H1 (cell line): ENCODE measurements around the gene ATAD3B. TPM values are rescaled to one million over a fixed set of nuclear protein-coding genes. Genes with fewer than 3 reads are reported as not detected.
"Not testable (repeated sequence)": the region's sequence is repeated elsewhere in the genome, so short reads cannot be mapped to it uniquely, and the experiment has no call there.

Experiments
- CTCF ChIA-PET: fragments of 300-600 bp; sonication (Branson Sonifier 250); formaldehyde crosslinking; loops from one replicate; lab custom pipeline; 2021; ENCODE audit not compliant: partially characterized antibody; lab: Charles Lee
- POLR2A ChIA-PET: fragments of 300-600 bp; sonication (Branson Sonifier 250); formaldehyde crosslinking; loops from one replicate; lab custom pipeline; 2021; ENCODE audit warnings: inconsistent platforms; ENCODE audit not compliant: partially characterized antibody; lab: Charles Lee
- DNase-seq, 2 experiments: peaks; one replicate each; pipeline versions ENCODE4 v3.0.0 to v3.0.0-alpha.2; 2010 to 2022; ENCODE audit warnings: low spot score in 2 of 2, low read depth in 1 of 2, mixed read lengths in 1 of 2
- FAIRE-seq: peaks from 2 replicates; lab custom pipeline; 2011; peaks lifted over from hg19 to GRCh38; lab: Jason Lieb, UNC
- H2AFZ ChIP-seq: 2 replicates; pipeline ENCODE4 v1.8.1; 2012; ENCODE audit warnings: low read length, inconsistent platforms
- H2AK5ac ChIP-seq: 2 replicates; pipeline ENCODE4 v1.6.1; 2013; ENCODE audit warnings: low read depth, low read length
- H2BK120ac ChIP-seq: replicated peaks from 2 replicates; pipeline ENCODE3; 2013; ENCODE audit warnings: low read depth, low read length, inconsistent platforms
- H2BK12ac ChIP-seq: 2 replicates; pipeline ENCODE4 v1.6.1; 2013; ENCODE audit warnings: low read depth, low read length
- H2BK15ac ChIP-seq: 2 replicates; pipeline ENCODE4 v1.6.1; 2013; ENCODE audit warnings: low read length
- H2BK20ac ChIP-seq: 2 replicates; pipeline ENCODE4 v1.6.1; 2013; ENCODE audit warnings: low read length
- H2BK5ac ChIP-seq: 2 replicates; pipeline ENCODE4 v1.6.1; 2013; ENCODE audit warnings: low read depth, low read length
- H3K14ac ChIP-seq: 2 replicates; pipeline ENCODE4 v1.6.1; 2013; ENCODE audit warnings: inconsistent platforms; ENCODE audit not compliant: insufficient read length
- H3K18ac ChIP-seq: 2 replicates; pipeline ENCODE4 v1.6.1; 2013; ENCODE audit warnings: low read length; ENCODE audit errors: extremely low read depth
- H3K23ac ChIP-seq: 2 replicates; pipeline ENCODE4 v1.6.1; 2013; ENCODE audit warnings: inconsistent platforms; ENCODE audit not compliant: insufficient read length
- H3K23me2 ChIP-seq: 2 replicates; pipeline ENCODE4 v1.6.1; 2013; ENCODE audit warnings: low read depth, low read length
- H3K27ac ChIP-seq: 2 replicates; pipeline ENCODE4 v1.6.1; 2011; ENCODE audit warnings: low read depth, low read length, inconsistent platforms
- H3K27me3 ChIP-seq, 4 experiments: replicated peaks in 1 of 4; 1 replicate in 1 of 4; 2 replicates in 3 of 4; pipeline versions ENCODE4 v1.6.1 to v1.8.1; 2011 to 2013; ENCODE audit warnings: low read length in 3 of 4, mild to moderate bottlenecking in 3 of 4, inconsistent platforms in 2 of 4, mixed read lengths in 2 of 4, moderate library complexity in 1 of 4; ENCODE audit not compliant: control insufficient read depth in 3 of 4, insufficient read depth in 3 of 4; ENCODE audit errors: extremely low read depth in 1 of 4
- H3K36me3 ChIP-seq, 4 experiments: 2 replicates each; pipeline versions ENCODE4 v1.6.1 to v1.8.1; 2011 to 2013; ENCODE audit warnings: mild to moderate bottlenecking in 4 of 4, low read length in 3 of 4, moderate library complexity in 2 of 4, control low read depth in 1 of 4, inconsistent platforms in 1 of 4; ENCODE audit not compliant: insufficient read depth in 4 of 4, control insufficient read depth in 2 of 4
- H3K4ac ChIP-seq: replicated peaks from 2 replicates; pipeline ENCODE3; 2013; ENCODE audit warnings: low read length, low read depth, mixed read lengths, inconsistent platforms; ENCODE audit not compliant: insufficient read length
- H3K4me1 ChIP-seq, 4 experiments: replicated peaks in 1 of 4; 1 replicate in 1 of 4; 2 replicates in 3 of 4; pipeline versions ENCODE4 v1.6.1 to v1.8.1; 2011 to 2013; ENCODE audit warnings: low read length in 3 of 4, inconsistent platforms in 2 of 4, mixed read lengths in 1 of 4; ENCODE audit not compliant: insufficient read depth in 4 of 4, control insufficient read depth in 3 of 4
- H3K4me2 ChIP-seq, 2 experiments: 2 replicates each; pipeline versions ENCODE4 v1.6.1 to v1.8.1; 2011 to 2013; ENCODE audit warnings: low read depth in 2 of 2, low read length in 2 of 2, control low read depth in 1 of 2, inconsistent platforms in 1 of 2, mild to moderate bottlenecking in 1 of 2; ENCODE audit not compliant: insufficient read depth in 1 of 2
- H3K4me3 ChIP-seq, 4 experiments: fragments of 200-600, 300-600 bp in 1 of 4; sonication (generic), shearing (Covaris generic), sonication (Bioruptor Twin) in 1 of 4; 2 replicates each; pipeline versions ENCODE4 v1.5.1 to v1.8.1; 2011 to 2016; ENCODE audit warnings: low read length in 4 of 4, low read depth in 3 of 4, control low read depth in 2 of 4, inconsistent platforms in 2 of 4, mild to moderate bottlenecking in 2 of 4, mixed read lengths in 1 of 4, moderate library complexity in 1 of 4; ENCODE audit not compliant: insufficient read depth in 2 of 4; ENCODE audit errors: extremely low read depth in 1 of 4
- H3K56ac ChIP-seq: replicated peaks from 2 replicates; pipeline ENCODE3; 2013; ENCODE audit warnings: low read depth, mild to moderate bottlenecking, mixed read lengths, low read length, inconsistent platforms; ENCODE audit not compliant: insufficient read length
- H3K79me1 ChIP-seq: 2 replicates; pipeline ENCODE4 v1.6.1; 2013; ENCODE audit warnings: low read depth, low read length, control low read depth
- H3K79me2 ChIP-seq, 2 experiments: 2 replicates each; pipeline versions ENCODE4 v1.6.1 to v1.8.1; 2012 to 2013; ENCODE audit warnings: low read length in 2 of 2, mild to moderate bottlenecking in 2 of 2, inconsistent platforms in 1 of 2; ENCODE audit not compliant: insufficient read depth in 2 of 2, control insufficient read depth in 1 of 2
- H3K9ac ChIP-seq, 4 experiments: replicated peaks in 1 of 4; 1 replicate in 1 of 4; 2 replicates in 3 of 4; pipeline versions ENCODE4 v1.6.1 to v1.8.1; 2011 to 2013; ENCODE audit warnings: low read depth in 3 of 4, low read length in 3 of 4, control low read depth in 2 of 4, mild to moderate bottlenecking in 2 of 4, moderate library complexity in 2 of 4, inconsistent platforms in 1 of 4; ENCODE audit errors: extremely low read depth in 1 of 4
- H3K9me3 ChIP-seq, 2 experiments: 2 replicates each; pipeline versions ENCODE4 v1.6.1 to v1.8.1; 2012 to 2013; ENCODE audit warnings: mild to moderate bottlenecking in 2 of 2, moderate library complexity in 2 of 2, control low read depth in 1 of 2, inconsistent platforms in 1 of 2, low read depth in 1 of 2, low read length in 1 of 2, mixed read lengths in 1 of 2; ENCODE audit not compliant: insufficient read depth in 2 of 2
- H4K20me1 ChIP-seq, 2 experiments: replicated peaks in 1 of 2; 2 replicates each; pipeline versions ENCODE3 to v1.8.1; 2011 to 2013; ENCODE audit warnings: inconsistent platforms in 2 of 2, low read length in 2 of 2, mild to moderate bottlenecking in 1 of 2; ENCODE audit not compliant: insufficient read depth in 2 of 2, control insufficient read depth in 1 of 2
- H4K5ac ChIP-seq: 2 replicates; pipeline ENCODE4 v1.6.1; 2013; ENCODE audit warnings: low read length, low read depth, mixed read lengths, inconsistent platforms; ENCODE audit not compliant: insufficient read length
- H4K8ac ChIP-seq: 2 replicates; pipeline ENCODE4 v1.8.0; 2013; ENCODE audit warnings: mild to moderate bottlenecking, moderate library complexity, low read length, inconsistent platforms; ENCODE audit not compliant: insufficient read depth; ENCODE audit errors: extremely low read depth
- H4K91ac ChIP-seq: replicated peaks from 2 replicates; pipeline ENCODE3; 2013; ENCODE audit warnings: low read length, mixed read lengths, inconsistent platforms; ENCODE audit not compliant: insufficient read length
- WGBS, 2 experiments: shearing (Covaris generic) in 1 of 2; methylation state at CpG; one replicate each; pipeline versions ENCODE4 v1.1.6 to v1.1.7; 2013 to 2015; ENCODE audit warnings: low lambda C conversion rate in 2 of 2, mixed read lengths in 2 of 2, inconsistent platforms in 1 of 2, low coverage in 1 of 2, missing lambda C conversion rate in 1 of 2; ENCODE audit not compliant: insufficient replicate concordance in 2 of 2, insufficient coverage in 1 of 2, insufficient read length in 1 of 2; ENCODE audit errors: extremely low coverage in 1 of 2, missing lambda C conversion rate in 1 of 2; 5-methylcytosine and 5-hydroxymethylcytosine counted together
- polyA plus RNA-seq, 7 experiments: library from polyadenylated mRNA; depleted of rRNA in 3 of 7; stranded (reverse) in 5 of 7; unstranded in 2 of 7; fragments of >200 nt in 5 of 7; fragments of 200-250 nt in 2 of 7; gene quantifications; 1 replicate in 5 of 7; 2 replicates in 1 of 7; 4 replicates in 1 of 7; pipeline versions ENCODE4 v1.2.1 to v1.2.3, GENCODE V29; 2011 to 2013; ENCODE audit warnings: missing spikeins in 2 of 7, mixed read lengths in 2 of 7
- total RNA-seq: library from RNA; stranded (reverse); fragmentation: NEBNext Ultra II Directional; extraction: Animal tissue kit (Norgen Biotek cat#: 25700); gene quantifications from 2 replicates; pipeline ENCODE4 v1.2.1, GENCODE V29; 2021

The ATAD3B gene
- total and polyA plus RNA-seq, 2 of the 8 experiments (the other 6 are each of a cell fraction or from before 2014, with no cell fraction given) = 31.3 to 63.0 TPM

DNA sequence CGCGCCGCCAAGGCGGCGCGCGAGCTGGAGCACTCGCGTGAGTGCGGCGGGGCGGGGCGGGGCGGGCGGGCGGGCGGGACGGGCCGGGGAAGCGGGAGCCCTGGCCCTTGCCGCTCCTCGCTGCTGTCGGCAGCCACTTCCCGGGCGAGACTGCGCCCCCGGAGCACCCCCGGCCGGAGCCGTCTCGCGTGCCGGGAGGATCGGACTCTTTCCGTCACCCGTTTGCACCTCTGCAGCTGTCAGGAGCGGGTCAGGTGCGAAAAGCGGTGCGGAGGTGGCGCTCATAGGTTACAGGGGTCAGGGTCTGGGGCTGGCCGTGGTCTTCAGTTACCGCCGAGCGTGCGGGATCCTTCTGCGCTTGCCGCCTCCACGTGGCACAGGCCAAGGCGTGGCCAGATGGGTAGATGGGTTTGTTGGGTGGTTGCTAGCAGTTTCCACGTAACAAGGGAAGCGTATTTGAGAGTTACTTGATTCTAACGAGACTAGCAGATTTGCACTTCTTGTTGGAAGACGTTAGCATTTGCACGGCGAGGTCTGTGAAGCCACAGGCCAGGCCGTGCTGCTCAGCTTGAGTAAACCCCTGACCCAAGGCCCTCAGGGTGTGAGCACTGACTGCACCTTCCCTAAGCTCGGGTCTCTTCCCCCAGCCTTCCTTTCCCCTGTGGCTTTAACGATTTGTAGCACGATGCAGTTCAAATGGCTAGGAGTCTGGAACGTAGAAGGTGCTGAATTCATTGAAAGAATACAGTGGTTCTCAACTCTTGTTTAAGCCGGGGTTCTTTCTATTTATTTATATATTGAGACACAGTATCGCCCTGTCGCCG is 700 bp downstream of the ATAD3B start:
- peak overlapping the region in 3 of 4 experiments; percentile 36 to 68 (median 41); a peak in 5 of 7 replicates for H3K9ac ChIP-seq
- H2BK20ac ChIP-seq, DNase-seq, H4K91ac ChIP-seq, H2BK120ac ChIP-seq, H3K4ac ChIP-seq, H3K14ac ChIP-seq, H4K8ac ChIP-seq, H3K9me3 ChIP-seq, H3K27ac ChIP-seq, CTCF ChIA-PET, H3K27me3 ChIP-seq, H4K20me1 ChIP-seq, H3K23ac ChIP-seq, H3K23me2 ChIP-seq, H2AFZ ChIP-seq, H2BK12ac ChIP-seq, H2AK5ac ChIP-seq, H3K18ac ChIP-seq, H4K5ac ChIP-seq, H3K4me1 ChIP-seq, H3K56ac ChIP-seq, H2BK15ac ChIP-seq, FAIRE-seq, H2BK5ac ChIP-seq, H3K79me1 ChIP-seq, H3K36me3 ChIP-seq: not testable (repeated sequence)
- 51% methylated on average over 8 of the region's 65 CpGs; no CpG with 5 or more reads in 1 of the 2 experiments for whole genome bisulfite sequencing, 2 experiments
- H3K4me3 ChIP-seq = peak overlapping the region; percentile 55 to 93 (median 78)
- POLR2A ChIA-PET = interaction anchor here (0.7 kb wide), 2 partner anchors 65 to 90 kb away, joined by 3 read pairs; no protein-coding TSS in a partner anchor
- H3K4me2 ChIP-seq = peak overlapping the region; percentile 85 to 88
- H3K79me2 ChIP-seq = peaks cover 10 to 29% of the 10 kb centered on the region in 2 experiments
